HG02642 (cell line): ENCODE results near the gene RSRC1.

Experiments
- ATAC-seq: cut with Tn5 transposase; IDR thresholded peaks from one replicate; pipeline ENCODE4 v1.9.1; 2021; ENCODE audit warnings: mild to moderate bottlenecking; ENCODE audit not compliant: unreplicated experiment, poor library complexity

The RSRC1 gene

DNA sequence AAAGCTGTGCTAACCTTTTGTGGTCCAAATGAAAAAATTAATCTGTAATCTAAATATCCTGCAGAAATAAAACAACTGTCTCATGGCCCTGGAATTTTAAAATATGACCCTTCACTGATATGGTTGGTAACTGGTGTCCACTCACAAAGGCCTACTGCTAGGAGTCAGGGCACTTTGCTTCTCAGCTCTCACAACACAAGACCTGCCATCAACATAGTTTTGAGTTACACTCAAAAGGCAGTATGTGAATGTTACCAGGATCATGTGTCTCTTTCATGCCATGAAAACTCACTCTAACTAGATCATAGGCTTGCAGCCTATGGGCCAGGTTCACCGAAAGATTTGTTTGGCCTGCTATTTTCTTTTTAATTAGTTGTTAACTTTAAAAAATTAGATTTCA is 451.1 kb downstream of the RSRC1 start:
- ATAC-seq, result no peak

DNA sequence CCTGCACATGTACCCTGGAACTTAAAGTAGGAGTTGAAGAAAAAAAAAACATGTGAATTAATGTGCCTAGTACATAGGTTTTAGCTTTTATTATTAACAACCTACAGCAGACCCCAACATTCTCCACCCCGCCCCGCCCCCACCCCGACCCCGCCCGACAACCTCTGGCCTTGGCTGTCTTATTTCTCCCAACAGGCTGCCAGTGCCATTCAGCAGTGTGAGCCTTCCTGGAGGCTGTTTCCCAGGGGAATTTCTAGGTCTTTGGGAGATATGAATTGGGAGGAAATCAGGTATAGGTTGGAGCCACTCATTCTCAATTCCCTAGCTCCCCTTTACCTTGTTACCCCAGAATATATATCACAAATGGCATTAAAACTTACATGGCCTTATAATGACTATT is 452.8 kb downstream of the RSRC1 start:
- no peak for ATAC-seq

DNA sequence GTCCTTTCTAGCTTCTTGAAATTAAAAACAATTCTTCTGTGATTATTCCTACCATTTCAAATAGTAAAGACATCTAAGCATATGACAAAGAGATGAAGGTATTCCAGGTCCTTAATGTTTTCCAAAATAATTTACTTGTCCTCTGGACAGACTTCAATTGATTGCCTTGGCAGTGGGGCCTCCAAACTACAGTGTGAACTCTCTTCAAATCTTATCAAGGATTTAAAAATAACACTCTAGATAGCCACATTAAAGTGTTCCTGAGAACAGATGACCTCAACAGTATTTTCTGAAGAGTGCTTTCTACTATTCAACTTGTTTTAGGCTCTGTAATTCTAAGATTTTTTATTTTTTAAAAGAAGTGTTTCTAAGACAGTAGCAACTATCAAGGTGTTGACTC is 453.2 kb downstream of the RSRC1 start:
- ATAC-seq, result no peak

- ATAC-seq, result no peak
Measured at GRCh38 chr3:158565076-158565475, 455.2 kb downstream of the RSRC1 start.

- no peak for ATAC-seq
Measured at GRCh38 chr3:158568784-158569183, 458.9 kb downstream of the RSRC1 start.

- ATAC-seq, result no peak
Measured at GRCh38 chr3:158569794-158570193, 459.9 kb downstream of the RSRC1 start.

DNA sequence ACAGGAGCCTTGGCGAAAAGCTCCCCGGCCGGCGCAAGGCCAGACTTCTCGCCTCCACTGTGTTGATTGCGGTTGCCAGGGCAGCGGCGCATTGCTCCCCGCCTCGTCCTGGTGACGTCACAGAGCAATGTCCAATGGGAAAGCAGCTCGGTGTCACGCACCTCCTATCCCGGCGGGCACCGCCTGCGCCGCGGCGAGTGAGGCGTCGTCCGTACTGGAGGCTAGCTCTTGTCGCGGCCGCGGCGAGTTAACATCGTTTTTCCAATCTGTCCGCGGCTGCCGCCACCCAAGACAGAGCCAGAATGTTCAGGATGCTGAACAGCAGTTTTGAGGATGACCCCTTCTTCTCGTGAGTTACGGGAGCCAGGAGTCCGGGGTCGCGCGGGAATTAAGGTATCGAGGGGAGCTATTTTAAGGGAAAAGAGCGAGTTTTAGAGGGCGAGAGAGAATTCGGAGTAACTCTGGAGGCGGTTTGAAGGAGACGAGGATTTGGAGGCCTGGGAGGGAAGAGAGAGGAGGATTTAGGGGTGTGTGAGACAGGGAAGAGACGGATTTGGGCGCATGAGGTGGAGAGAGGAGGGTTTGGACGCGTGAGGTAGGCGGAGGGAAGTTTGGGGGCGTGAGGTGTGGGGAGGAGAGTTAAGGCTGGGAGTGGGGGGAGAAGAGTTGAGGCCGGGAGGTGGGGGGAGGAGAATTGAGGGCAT is 461.3 kb downstream of the RSRC1 start, which contains the start of gene MLF1:
TSS of gene MLF1 (plus strand) at position 196 of the 704 bp plus-strand sequence. CDS start at position 303, 107 bp downstream.
- ATAC-seq, result peak; percentile 100

DNA sequence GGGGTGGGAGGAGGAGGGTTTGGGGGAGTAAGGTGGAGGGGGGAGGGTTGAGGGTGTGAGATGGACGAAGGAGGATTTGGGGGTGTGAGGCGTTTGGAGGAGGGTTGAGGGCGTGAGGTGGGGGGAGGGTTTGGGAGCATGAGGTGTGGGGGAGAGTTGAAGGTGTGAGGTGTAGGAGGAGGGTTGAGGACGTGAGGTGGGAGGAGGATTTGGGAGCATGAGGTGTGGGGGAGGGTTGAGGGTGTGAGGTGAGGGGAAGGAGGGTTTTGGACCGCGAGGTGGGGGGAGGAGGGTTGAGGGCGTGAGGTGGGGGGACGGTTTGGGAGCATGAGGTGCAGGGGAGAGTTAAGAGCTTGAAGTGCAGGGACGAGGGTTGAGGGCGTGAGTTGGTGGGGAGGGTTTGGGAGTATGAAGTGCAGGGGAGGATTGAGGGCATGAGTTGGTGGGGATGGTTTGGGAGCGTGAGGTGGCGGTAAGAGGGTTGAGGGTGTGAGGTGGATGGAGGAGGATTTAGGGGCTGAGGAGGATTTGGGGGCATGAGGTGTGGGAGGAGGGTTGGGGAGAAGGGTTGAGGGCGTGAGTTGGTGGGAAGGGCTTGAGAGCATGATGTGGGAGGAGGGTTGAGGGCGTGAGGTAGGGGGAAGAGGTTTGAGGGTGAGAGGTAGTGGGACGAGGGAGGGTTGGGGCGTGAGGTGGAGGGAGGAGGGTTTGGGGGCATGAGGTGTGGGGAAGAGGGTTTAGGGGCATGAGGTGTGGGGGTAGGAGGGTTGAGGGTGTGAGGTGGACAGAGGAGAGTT is 462.3 kb downstream of the RSRC1 start:
- no peak for ATAC-seq

DNA sequence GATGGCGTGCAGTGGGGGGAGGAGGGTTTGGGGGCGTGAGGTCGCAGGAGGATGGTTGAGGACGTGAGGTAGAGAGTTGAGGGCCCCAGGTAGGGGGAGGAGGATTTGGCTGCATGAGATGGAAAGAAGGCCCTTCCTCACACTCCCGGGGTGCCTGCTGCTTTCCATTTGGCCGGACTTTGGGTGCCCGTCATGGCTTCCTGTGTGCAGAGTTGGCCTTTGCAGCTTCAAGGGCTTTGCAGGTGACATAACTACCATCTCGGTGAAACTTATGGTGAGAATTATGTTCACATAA is 462.8 kb downstream of the RSRC1 start:
- ATAC-seq, result no peak

DNA sequence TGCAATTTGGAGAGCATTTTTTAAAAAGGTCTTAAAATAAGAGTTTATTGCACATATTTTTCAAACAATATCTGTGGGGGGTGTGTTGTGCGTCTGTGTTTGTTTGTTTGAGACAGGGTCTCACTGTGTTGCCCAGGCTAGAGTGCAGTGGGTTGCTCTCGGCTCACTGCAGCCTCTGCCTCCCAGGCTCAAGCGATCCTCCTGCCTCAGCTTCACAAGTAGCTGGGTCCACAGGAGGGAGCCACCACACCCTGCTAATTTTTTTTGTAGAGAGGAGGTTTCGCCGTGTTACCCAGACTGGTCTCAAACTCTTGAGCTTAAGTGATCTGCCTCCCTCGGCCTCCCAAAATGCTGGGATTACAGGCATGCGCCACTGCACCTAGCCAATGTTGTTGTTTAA is 463.8 kb downstream of the RSRC1 start:
- ATAC-seq, result no peak

- no peak for ATAC-seq
Measured at GRCh38 chr3:158574646-158575045, 464.8 kb downstream of the RSRC1 start.

DNA sequence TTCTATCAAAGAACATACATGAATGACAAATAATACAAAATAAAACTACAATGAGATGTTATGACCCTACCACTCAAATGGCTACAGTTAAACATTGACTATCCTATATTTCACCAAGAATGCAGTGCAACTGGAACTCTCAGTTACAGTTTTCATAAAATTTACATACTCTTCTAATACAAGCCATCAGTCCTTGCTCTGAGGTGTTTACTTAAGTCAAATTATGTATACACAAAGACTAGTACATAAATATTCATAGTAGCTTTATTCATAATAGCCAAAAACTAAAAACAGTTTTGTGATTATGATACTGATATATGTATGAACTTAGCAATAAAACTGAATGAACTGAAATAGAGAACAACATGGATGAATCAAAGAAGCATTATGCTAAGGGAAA is 480.3 kb downstream of the RSRC1 start:
- ATAC-seq, result no peak
